HG03469 (cell line): ENCODE data around the gene KRT4.

Experiments
- ATAC-seq: cut with Tn5 transposase; IDR thresholded peaks from one replicate; pipeline ENCODE4 v1.9.1; 2021; ENCODE audit warnings: mild to moderate bottlenecking, moderate library complexity, moderate number of reproducible peaks; ENCODE audit not compliant: unreplicated experiment

KRT4 gene

DNA sequence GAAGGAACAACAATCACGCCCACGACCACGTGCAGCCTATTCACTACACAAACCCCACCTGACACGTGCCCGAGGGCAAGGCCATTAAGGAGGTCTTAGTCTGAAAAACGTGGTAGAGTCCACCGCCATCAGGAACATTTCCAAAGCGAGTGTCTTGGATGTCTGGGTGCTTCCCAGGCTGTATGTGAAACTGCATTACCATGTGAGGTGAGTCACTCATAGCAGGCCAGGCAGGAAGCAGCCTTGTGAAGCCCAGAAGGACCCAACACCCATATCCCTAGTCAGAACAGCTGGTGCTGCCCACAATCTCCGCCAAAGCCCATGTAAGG is 23.5 kb upstream of the KRT4 start:
- ATAC-seq, result no peak

- ATAC-seq, result no peak
These were observed 22.8 kb upstream of the KRT4 start for GRCh38 chr12:52836491-52837412.

- ATAC-seq, result no peak
These were observed 22.1 kb upstream of the KRT4 start for GRCh38 chr12:52836042-52836466.

DNA sequence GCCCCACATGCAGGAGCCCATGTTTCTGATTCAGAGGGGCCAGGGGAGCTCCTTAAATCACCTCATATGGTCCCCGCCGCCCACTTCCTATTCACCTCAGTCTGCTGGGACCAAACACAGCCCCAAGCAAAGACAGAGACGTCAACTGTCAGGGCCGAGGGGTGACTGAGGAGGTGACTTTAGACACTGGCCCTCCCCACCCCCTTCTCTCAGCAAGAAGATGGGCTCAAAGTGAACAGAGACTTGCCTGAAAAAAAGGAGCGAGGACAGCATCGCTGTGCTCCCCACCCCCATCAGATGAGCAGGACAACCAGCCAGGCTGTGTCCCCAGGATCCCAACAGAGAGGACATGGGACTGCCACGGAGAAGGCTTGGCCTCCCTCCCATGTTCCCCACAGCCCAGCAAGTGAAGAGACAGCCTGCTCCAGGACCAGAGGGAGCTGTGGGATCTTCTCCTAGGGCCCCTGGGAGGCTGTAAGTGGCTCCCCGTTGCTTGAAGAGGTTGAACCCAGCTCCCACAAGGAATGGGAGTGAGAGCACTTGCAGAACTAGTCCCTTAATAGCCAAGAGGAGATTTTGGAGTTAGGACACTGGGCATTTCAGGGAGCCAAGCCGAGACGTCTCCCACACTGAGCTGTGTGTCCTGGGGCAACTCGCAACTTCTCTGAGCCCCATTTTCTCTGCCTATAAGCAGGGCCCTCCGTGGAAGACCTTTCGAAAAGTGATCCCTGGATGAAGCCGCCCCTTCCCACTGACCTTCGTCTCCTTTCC is 21.5 kb upstream of the KRT4 start:
- ATAC-seq, result no peak

DNA sequence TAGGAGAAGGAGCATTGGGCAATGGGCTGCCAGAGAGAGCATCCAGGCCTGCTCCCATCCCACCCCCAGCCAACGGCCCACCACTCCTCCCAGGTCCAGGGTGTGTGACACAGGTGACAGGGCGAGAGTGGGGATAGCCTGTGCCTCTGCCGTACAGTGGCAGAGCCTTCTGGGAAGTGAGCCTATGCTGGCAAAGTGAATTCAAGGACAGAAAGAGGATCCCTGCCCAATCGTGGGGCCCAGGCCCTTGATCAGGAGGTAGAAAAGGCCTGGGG is 20.7 kb upstream of the KRT4 start:
- ATAC-seq, result no peak

- ATAC-seq, result no peak
These were observed 20.2 kb upstream of the KRT4 start, which contains the start of gene KRT79 for GRCh38 chr12:52833922-52834726. Gene KRT79, minus strand, starts transcription at chr12:52834311. Its CDS starts 51 bp downstream, at chr12:52834260.

DNA sequence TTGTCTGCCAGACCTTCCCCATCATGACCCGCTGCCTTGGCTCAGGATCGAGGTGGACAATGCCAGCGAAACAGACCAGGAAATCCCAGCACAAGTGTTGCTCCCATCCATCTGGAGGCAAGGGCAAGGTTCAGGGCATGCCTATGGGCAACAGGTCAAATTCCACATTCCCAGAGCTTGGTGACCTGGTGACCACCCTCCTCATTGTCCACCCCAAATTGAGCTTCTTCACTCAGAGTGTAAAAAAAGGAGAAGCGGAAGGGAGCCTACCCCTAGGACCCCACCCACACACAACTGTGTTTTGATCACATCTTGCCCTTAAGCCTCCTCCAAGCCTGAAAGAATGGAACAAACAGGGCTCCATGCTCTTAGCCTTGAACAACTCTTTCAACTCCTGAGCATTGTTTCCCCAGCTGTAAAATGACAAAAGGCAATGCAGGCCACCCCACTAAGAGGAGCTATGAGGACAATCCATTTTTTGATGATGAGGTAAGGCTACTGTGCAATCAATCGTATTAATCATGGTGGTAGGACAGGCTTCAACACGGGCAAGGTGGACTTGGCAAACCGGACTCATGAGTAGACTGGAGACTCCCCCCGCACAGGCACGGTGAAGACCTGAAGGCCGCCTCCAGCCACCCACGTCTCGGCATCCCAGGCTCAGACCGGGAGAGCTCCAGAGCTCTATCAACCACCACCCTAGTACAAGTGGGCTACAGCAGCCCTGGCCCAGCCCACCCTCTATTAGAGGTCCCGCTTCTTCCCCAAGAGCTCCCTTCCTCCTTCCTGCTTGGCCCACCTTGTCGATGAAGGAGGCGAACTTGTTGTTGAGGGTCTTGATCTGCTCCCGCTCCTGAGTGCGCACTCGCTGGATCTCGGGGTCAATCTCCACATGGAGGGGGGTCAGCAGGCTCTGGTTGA is 19.3 kb upstream of the KRT4 start:
- no peak for ATAC-seq

- ATAC-seq, result no peak
These were observed 18.5 kb upstream of the KRT4 start for GRCh38 chr12:52832451-52832850.

DNA sequence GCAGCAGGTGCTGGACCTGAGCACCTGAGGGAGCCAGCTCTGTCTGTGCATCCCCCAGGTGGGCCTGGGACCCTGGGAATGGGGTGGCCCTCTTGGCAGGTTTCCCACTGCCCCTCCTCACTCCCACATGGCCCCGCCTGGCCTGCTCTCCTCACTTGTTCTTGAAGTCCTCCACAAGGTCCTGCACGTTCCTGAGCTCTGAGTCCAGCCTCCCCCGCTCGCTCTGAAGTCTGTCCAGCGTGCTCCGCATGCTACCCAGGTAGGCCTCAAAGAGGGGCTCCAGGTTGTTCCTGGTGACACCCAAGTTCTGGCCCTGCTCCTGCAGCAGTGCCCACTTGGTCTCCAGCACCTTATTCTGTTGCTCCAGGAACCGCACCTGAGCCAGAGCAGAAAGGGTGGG is 17.3 kb upstream of the KRT4 start:
- ATAC-seq, result no peak

GRCh38 chr12:52829986-52830770 is 16.3 kb upstream of the KRT4 start:
- no peak for ATAC-seq

DNA sequence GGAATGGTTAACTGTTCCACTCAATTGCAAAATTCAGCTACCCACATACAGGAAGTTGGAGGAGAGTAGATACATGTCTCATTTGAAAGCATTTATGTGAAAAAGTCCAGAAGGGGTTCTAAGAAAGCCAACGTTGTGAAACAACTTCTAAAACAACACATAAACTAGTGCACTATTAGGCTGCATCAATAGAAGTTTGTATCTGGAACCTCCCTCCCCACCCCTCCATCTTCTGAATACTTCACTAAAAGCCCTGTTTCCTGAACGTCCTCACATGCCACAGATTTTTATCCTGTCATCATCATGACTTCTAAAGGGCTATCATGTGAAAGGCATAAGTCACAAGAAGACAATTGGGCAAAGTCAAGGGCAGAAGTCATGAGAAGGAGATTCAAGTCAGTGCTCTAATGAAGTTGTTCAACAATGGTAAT is 14.7 kb upstream of the KRT4 start:
- no peak for ATAC-seq

DNA sequence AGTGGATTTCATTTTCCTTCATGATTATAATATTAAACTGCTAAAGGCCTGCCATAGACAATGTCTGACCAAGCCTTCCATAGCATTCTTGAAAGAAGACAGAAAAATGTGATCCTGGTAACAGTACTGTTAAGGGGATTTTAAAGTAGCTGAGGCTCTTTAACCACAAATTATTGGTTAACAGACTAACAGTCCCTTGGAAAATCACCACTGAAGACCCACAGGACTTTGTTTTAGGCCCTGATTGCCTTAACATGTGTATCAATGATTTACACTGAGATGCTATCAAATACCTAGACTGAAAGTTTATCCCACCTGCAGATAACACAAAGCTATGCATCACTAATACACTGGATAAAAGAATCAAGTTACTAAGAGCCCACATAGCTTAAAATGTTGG is 14.2 kb upstream of the KRT4 start:
- ATAC-seq, result no peak

- ATAC-seq, result no peak
These were observed 13.7 kb upstream of the KRT4 start for GRCh38 chr12:52827499-52828090.

- no peak for ATAC-seq
These were observed 12.9 kb upstream of the KRT4 start for GRCh38 chr12:52826611-52827498.

- no peak for ATAC-seq
These were observed 12.0 kb upstream of the KRT4 start for GRCh38 chr12:52825961-52826360.

- no peak for ATAC-seq
These were observed 11.0 kb upstream of the KRT4 start for GRCh38 chr12:52824741-52825410.

DNA sequence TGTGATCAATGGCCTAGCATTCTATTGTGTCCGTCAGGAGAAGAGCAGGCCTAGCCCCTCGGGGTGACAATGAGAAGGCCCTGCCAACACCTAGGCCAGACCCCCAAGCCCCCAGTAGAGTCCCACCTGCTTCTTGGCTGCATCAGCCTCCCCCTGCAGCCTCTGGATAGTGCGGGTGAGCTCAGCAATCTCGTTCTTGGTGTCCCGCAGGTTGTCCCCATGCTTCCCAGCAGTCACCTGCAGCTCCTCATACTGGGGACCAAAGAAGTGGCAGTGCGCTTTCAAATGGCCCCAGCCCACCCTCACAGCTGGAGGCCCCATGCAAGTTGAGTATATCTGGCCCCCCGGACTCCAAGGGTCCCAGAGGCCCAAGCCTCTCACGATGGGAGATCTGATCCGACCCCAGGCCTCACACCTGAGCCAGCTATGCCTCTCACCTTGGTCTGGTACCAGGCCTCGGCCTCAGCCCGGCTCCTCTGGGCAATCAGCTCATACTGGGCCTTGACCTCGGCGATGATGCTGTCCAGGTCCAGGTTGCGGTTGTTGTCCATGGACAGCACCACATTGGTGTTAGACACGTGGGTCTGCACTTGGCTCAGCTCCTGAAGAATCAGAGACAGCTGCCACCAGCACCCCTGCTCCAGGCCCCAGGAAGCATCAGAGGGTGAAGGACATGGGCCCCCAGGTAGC is 10.0 kb upstream of the KRT4 start:
- ATAC-seq, result no peak
